ENCODE results near the gene FAAP20.

GRCh38 chr1:2141025-2141424 lies 53.5 kb downstream of the FAAP20 start:
- TF ChIP-seq, protein P1, sequence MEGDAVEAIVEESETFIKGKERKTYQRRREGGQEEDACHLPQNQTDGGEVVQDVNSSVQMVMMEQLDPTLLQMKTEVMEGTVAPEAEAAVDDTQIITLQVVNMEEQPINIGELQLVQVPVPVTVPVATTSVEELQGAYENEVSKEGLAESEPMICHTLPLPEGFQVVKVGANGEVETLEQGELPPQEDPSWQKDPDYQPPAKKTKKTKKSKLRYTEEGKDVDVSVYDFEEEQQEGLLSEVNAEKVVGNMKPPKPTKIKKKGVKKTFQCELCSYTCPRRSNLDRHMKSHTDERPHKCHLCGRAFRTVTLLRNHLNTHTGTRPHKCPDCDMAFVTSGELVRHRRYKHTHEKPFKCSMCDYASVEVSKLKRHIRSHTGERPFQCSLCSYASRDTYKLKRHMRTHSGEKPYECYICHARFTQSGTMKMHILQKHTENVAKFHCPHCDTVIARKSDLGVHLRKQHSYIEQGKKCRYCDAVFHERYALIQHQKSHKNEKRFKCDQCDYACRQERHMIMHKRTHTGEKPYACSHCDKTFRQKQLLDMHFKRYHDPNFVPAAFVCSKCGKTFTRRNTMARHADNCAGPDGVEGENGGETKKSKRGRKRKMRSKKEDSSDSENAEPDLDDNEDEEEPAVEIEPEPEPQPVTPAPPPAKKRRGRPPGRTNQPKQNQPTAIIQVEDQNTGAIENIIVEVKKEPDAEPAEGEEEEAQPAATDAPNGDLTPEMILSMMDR (conservative IDR thresholded peaks at IDR 0.05 in 1 of 2, IDR thresholded peaks at IDR 0.05 in 1 of 2; ENCODE audit: extremely low read depth in 1 of 2, insufficient read depth in 1 of 2, low read depth in 1 of 2, low read length in 2 of 2), result no peak
- no peak for TF ChIP-seq EZH2 (IDR thresholded peaks at IDR 0.05; ENCODE audit: borderline replicate concordance, low read length)
